NCI-H2107 (cell line): ENCODE data around the gene COASY.
A peak's percentile ranks its signal among the peaks of the same experiment; 100 is the strongest.

Experiments used
- DNase-seq: peaks from one replicate; lab custom pipeline; 2025; lab: John Stamatoyannopoulos, UW

Gene COASY

GRCh38 chr17:42561897-42562387 is at the start of gene COASY:
COASY (plus strand) TSS chr17:42562148; CDS start chr17:42562623, 475 bp downstream.
- peak; percentile 92 for DNase-seq

GRCh38 chr17:42512246-42512645 is 49.7 kb upstream of the COASY start:
- DNase-seq = no peak

GRCh38 chr17:42512733-42513251 is 49.2 kb upstream of the COASY start:
- no peak for DNase-seq

GRCh38 chr17:42513686-42514085 is 48.3 kb upstream of the COASY start:
- no peak for DNase-seq

- no peak for DNase-seq
Observed at GRCh38 chr17:42514279-42514678, 47.7 kb upstream of the COASY start.

GRCh38 chr17:42514867-42515266 is 47.1 kb upstream of the COASY start:
- no peak for DNase-seq

- no peak for DNase-seq
Observed at GRCh38 chr17:42517516-42517915, 44.4 kb upstream of the COASY start.

GRCh38 chr17:42518046-42518754 is 43.7 kb upstream of the COASY start:
- DNase-seq = no peak

- no peak for DNase-seq
Observed at GRCh38 chr17:42518755-42519545, 43.0 kb upstream of the COASY start.

GRCh38 chr17:42519546-42520491 is 42.1 kb upstream of the COASY start:
- no peak for DNase-seq

- no peak for DNase-seq
Observed at GRCh38 chr17:42520540-42520951, 41.4 kb upstream of the COASY start.

- no peak for DNase-seq
Observed at GRCh38 chr17:42521036-42521435, 40.9 kb upstream of the COASY start.

- no peak for DNase-seq
Observed at GRCh38 chr17:42521666-42522262, 40.2 kb upstream of the COASY start.

- no peak for DNase-seq
Observed at GRCh38 chr17:42522263-42522790, 39.6 kb upstream of the COASY start.

GRCh38 chr17:42522798-42523278 is 39.1 kb upstream of the COASY start:
- DNase-seq = no peak

GRCh38 chr17:42525221-42525620 is 36.7 kb upstream of the COASY start:
- no peak for DNase-seq

GRCh38 chr17:42526031-42526444 is 35.9 kb upstream of the COASY start:
- no peak for DNase-seq

- DNase-seq = no peak
Observed at GRCh38 chr17:42527932-42528331, 34.0 kb upstream of the COASY start.

- no peak for DNase-seq
Observed at GRCh38 chr17:42529061-42529460, 32.9 kb upstream of the COASY start.

- no peak for DNase-seq
Observed at GRCh38 chr17:42530952-42531454, 30.9 kb upstream of the COASY start.
